ENCODE data around the gene HINT1.

The HINT1 gene

GRCh38 chr5:131163276-131164119 is 1.6 kb downstream of the HINT1 start:
- TF ChIP-seq EGR1 (IDR thresholded peaks at IDR 0.05) (no peak), CEBPB (IDR thresholded peaks at IDR 0.05) (0 out of 2 replicates have a peak, but pooled peaks have one; percentile 40)

- TF ChIP-seq TAF1 (IDR thresholded peaks at IDR 0.05; ENCODE audit: low read depth) (no peak), EGR1 (IDR thresholded peaks at IDR 0.05) (no peak), TCF12 (IDR thresholded peaks at IDR 0.05; ENCODE audit: low read depth) (no peak)
Measured at GRCh38 chr5:131160134-131160533, 4.9 kb downstream of the HINT1 start.

- TF ChIP-seq ZBTB7A (IDR thresholded peaks at IDR 0.05; ENCODE audit: low read depth) (no peak), EGR1 (IDR thresholded peaks at IDR 0.05) (no peak), TCF12 (IDR thresholded peaks at IDR 0.05; ENCODE audit: low read depth) (no peak), REST (IDR thresholded peaks at IDR 0.05; ENCODE audit: low read depth) (no peak), YY1 (IDR thresholded peaks at IDR 0.05; ENCODE audit: low read depth) (no peak), CEBPB (IDR thresholded peaks at IDR 0.05) (no peak), RAD21 (IDR thresholded peaks at IDR 0.05; ENCODE audit: low read depth) (no peak)
Measured at GRCh38 chr5:131156957-131157356, 8.1 kb downstream of the HINT1 start.

GRCh38 chr5:131156385-131156784 is 8.7 kb downstream of the HINT1 start:
- TF ChIP-seq EGR1 (IDR thresholded peaks at IDR 0.05) (no peak), MAX (IDR thresholded peaks at IDR 0.05) (no peak), TCF12 (IDR thresholded peaks at IDR 0.05; ENCODE audit: low read depth) (no peak), EP300 (IDR thresholded peaks at IDR 0.05; ENCODE audit: borderline replicate concordance) (no peak), YY1 (IDR thresholded peaks at IDR 0.05; ENCODE audit: low read depth) (no peak), TAF1 (IDR thresholded peaks at IDR 0.05; ENCODE audit: low read depth) (no peak), CREB1 (IDR thresholded peaks at IDR 0.05; ENCODE audit: low read depth) (no peak), TEAD4 (IDR thresholded peaks at IDR 0.05) (no peak)

GRCh38 chr5:131151216-131151615 is 13.8 kb downstream of the HINT1 start:
- TF ChIP-seq TEAD4 (IDR thresholded peaks at IDR 0.05) = no peak
- no peak for TF ChIP-seq TCF12 (IDR thresholded peaks at IDR 0.05; ENCODE audit: low read depth)
- no peak for TF ChIP-seq TAF1 (IDR thresholded peaks at IDR 0.05; ENCODE audit: low read depth)
- TF ChIP-seq FOXM1 (IDR thresholded peaks at IDR 0.05; ENCODE audit: borderline replicate concordance, low read depth) = no peak
- TF ChIP-seq RAD21 (IDR thresholded peaks at IDR 0.05; ENCODE audit: low read depth) = no peak
- TF ChIP-seq NFIC (IDR thresholded peaks at IDR 0.05) = no peak
- no peak for TF ChIP-seq MAX (IDR thresholded peaks at IDR 0.05)
- TF ChIP-seq EP300 (IDR thresholded peaks at IDR 0.05; ENCODE audit: borderline replicate concordance) = no peak
- TF ChIP-seq ZBTB7A (IDR thresholded peaks at IDR 0.05; ENCODE audit: low read depth) = no peak

- no peak for TF ChIP-seq FOXM1 (IDR thresholded peaks at IDR 0.05; ENCODE audit: borderline replicate concordance, low read depth)
- no peak for TF ChIP-seq NFIC (IDR thresholded peaks at IDR 0.05)
- TF ChIP-seq EGR1 (IDR thresholded peaks at IDR 0.05) = no peak
- TF ChIP-seq YY1 (IDR thresholded peaks at IDR 0.05; ENCODE audit: low read depth) = no peak
- TF ChIP-seq CEBPB (IDR thresholded peaks at IDR 0.05) = no peak
- TF ChIP-seq USF1 (IDR thresholded peaks at IDR 0.05) = no peak
- no peak for TF ChIP-seq REST (IDR thresholded peaks at IDR 0.05; ENCODE audit: low read depth)
- TF ChIP-seq EP300 (IDR thresholded peaks at IDR 0.05; ENCODE audit: borderline replicate concordance) = no peak
- TF ChIP-seq CREB1 (IDR thresholded peaks at IDR 0.05; ENCODE audit: low read depth) = no peak
- no peak for TF ChIP-seq TEAD4 (IDR thresholded peaks at IDR 0.05)
- no peak for TF ChIP-seq TAF1 (IDR thresholded peaks at IDR 0.05; ENCODE audit: low read depth)
- no peak for TF ChIP-seq RAD21 (IDR thresholded peaks at IDR 0.05; ENCODE audit: low read depth)
- no peak for TF ChIP-seq MAX (IDR thresholded peaks at IDR 0.05)
- no peak for TF ChIP-seq ZBTB7A (IDR thresholded peaks at IDR 0.05; ENCODE audit: low read depth)
- TF ChIP-seq TCF12 (IDR thresholded peaks at IDR 0.05; ENCODE audit: low read depth) = no peak
Measured at GRCh38 chr5:131150408-131150807, 14.6 kb downstream of the HINT1 start.
